HG02870 (cell line): ENCODE results near the gene PPP1R15A.
"Not testable (repeated sequence)": the region's sequence is repeated elsewhere in the genome, so short reads cannot be mapped to it uniquely, and the experiment has no call there.

Experiments
- ATAC-seq: cut with Tn5 transposase; IDR thresholded peaks from one replicate; pipeline ENCODE4 v1.9.1; 2021; ENCODE audit warnings: mild to moderate bottlenecking, moderate library complexity; ENCODE audit not compliant: unreplicated experiment

Gene PPP1R15A

GRCh38 chr19:48858984-48859710 lies 13.1 kb upstream of the PPP1R15A start:
- ATAC-seq: no peak

DNA sequence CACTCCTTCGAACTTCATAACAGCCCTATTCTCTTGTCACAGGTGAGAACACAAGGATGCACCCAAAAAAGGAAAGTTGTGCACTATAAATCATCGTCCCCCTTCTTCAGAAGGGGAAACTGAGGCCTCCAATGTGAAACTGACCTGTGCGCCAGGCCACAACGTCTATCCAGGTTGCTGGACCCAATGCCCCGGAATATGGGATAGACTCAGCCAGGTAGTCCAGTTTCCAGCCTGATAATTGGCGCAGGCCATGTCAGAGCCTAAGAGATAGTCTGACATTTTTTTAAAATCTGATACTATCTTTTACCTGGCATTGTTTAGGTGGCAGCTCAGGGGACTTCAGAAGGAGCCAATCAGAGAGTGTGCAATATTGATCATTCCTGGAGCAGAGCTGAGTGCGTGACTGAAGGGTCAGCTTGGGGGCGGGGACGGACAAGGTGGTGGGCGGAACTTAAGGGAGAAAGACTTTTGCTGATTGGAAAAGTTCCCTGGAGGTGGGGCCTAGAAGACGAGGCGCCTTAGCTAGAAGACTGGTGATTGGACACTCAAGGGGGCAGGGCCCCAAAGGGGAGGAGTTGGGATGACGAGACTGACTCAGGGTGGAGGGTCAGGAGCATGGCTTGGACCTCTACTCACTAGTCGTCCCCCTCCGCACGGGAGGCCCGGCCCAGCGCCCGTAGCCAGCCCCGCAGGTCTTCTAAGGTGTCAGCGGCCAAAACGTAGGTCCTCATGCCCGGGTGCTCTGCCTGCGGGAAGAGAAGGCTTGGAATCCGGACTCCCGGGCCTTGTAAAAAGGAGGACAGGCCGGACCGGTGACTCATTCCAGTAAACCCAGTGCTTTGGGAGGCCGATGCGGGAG lies 12.3 kb upstream of the PPP1R15A start:
- no peak for ATAC-seq

DNA sequence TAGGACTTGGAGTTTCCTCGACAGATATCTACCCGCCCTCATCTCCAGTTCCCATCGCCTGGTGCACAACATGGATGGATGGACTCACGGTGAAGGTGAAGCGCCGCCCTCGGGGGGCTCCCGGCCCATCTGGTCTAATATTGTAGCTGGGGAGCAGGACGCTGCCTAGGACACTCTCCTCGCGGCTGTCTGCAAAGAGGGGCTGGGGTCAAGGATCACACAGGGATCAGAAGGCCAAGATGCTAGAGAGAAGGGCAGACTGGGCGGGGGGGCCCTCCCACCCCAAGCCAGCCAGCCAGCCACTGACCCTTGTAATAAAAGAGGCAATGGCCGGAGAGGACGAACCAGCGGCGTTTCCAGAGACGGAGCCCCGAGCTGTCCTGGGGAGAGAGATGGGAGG lies 10.9 kb upstream of the PPP1R15A start:
- ATAC-seq: no peak

GRCh38 chr19:48862827-48863226 lies 9.4 kb upstream of the PPP1R15A start:
- no peak for ATAC-seq

DNA sequence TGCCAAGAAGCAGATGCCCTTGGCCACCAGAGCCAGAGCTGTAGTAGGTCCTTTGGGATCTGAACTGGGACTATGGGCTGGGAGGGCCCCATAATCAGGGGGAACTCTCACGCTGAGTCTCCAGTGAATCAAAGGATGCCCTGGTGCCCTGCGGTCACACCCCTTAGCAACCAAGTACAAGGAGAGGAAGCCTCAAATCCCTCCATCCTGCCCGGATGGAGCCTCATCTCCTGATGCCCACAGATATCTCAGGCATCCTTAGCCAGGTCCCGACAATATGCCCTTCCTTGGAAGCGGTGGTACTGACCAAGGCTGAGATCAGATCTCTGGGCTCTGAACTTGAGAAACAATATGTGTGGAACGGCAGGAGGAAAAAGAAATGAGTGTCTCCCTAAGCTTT lies 5.5 kb upstream of the PPP1R15A start:
- ATAC-seq: no peak

- no peak for ATAC-seq
Measured at GRCh38 chr19:48867123-48867745, 5.0 kb upstream of the PPP1R15A start.

DNA sequence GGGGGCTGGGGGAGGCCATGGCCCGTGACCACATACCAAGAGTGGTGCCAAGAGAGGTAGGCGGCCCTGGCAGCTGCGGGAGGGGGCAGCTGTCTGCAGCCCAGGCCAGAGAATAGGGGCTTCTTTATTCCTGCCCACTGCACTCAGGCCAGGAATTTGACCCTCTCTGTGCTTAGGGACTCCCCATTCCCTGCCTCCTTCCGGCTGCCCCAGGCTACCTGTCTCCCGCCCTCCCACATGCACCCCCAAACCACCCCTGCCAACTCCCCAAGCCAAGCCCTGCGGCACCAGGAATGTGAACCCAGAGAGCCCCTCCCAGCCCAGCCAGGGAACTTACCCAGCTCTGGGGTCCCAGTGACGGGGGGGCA lies 4.5 kb upstream of the PPP1R15A start:
- no peak for ATAC-seq

DNA sequence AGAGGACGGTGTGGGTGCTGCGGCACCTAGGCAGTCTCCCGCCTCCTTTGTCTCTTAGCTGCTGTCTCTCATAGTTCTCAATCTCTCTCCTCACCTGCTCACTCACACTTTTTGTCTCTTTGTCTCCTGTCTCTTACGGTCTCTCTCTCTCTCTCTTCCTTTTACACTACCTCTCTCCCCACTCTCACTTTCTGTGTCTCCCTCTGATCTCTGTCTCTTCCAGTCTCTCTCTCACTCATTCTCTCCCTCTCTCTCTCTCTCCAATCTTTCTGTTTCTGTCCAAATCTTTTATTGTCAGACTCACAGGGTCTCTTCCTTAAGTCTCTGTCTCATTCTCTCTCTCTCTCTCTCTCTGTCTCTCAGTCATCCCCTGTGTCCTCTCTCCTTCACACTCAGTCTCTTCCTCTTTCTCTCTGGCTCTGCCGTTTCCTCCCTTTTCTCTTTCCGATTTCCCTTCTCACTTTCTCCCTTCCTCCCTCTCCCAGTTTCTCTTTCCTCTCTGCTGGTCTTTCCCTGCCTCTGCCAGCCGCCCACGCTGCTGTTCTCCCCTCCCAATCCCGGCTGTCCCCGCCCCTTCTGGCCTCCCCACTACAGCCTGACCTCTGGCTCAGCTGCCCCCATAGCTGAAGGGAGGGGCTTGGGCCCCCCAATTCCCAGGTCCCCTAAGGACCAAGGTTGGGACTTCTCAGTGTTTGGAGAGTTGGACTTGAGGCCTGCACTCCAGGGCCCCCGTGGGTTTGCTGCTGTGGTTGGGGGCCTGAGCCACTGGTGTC lies 3.9 kb upstream of the PPP1R15A start, which contains the start of gene PLEKHA4:
Gene PLEKHA4, minus strand, starts transcription at position 504 of the 773 bp plus-strand sequence. CDS start 997 bp downstream, outside the sequence.
- ATAC-seq: no peak

GRCh38 chr19:48870048-48870447 lies 2.2 kb upstream of the PPP1R15A start:
- ATAC-seq: no peak

- not testable (repeated sequence) for ATAC-seq
Measured at GRCh38 chr19:48871471-48872181, 595 bp upstream of the PPP1R15A start.

DNA sequence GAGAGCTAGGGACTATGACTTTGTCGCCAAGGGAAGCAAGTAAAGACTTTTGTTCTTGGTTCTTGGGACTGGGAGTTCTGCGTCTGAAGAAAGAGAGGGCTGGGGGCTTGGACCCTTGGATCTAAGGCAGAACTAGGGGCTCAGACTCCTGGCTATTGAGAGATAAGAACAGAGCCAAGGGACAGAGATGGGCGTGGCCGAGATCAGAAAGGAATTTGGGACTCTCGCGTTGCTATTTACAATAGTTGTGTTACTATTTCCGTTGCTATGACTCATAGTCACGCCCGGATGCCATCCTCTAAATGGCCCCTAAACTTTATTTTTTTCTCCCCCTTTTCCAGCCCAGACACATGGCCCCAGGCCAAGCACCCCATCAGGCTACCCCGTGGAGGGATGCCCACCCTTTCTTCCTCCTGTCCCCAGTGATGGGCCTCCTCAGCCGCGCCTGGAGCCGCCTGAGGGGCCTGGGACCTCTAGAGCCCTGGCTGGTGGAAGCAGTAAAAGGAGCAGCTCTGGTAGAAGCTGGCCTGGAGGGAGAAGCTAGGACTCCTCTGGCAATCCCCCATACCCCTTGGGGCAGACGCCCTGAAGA lies 759 bp downstream of the PPP1R15A start:
- ATAC-seq: no peak

DNA sequence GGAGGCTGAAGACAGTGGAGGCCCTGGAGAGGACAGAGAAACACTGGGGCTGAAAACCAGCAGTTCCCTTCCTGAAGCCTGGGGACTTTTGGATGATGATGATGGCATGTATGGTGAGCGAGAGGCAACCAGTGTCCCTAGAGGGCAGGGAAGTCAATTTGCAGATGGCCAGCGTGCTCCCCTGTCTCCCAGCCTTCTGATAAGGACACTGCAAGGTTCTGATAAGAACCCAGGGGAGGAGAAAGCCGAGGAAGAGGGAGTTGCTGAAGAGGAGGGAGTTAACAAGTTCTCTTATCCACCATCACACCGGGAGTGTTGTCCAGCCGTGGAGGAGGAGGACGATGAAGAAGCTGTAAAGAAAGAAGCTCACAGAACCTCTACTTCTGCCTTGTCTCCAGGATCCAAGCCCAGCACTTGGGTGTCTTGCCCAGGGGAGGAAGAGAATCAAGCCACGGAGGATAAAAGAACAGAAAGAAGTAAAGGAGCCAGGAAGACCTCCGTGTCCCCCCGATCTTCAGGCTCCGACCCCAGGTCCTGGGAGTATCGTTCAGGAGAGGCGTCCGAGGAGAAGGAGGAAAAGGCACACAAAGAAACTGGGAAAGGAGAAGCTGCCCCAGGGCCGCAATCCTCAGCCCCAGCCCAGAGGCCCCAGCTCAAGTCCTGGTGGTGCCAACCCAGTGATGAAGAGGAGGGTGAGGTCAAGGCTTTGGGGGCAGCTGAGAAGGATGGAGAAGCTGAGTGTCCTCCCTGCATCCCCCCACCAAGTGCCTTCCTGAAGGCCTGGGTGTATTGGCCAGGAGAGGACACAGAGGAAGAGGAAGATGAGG lies 1.5 kb downstream of the PPP1R15A start:
- ATAC-seq: no peak

- ATAC-seq: no peak
Measured at GRCh38 chr19:48874303-48875135, 2.3 kb downstream of the PPP1R15A start.

DNA sequence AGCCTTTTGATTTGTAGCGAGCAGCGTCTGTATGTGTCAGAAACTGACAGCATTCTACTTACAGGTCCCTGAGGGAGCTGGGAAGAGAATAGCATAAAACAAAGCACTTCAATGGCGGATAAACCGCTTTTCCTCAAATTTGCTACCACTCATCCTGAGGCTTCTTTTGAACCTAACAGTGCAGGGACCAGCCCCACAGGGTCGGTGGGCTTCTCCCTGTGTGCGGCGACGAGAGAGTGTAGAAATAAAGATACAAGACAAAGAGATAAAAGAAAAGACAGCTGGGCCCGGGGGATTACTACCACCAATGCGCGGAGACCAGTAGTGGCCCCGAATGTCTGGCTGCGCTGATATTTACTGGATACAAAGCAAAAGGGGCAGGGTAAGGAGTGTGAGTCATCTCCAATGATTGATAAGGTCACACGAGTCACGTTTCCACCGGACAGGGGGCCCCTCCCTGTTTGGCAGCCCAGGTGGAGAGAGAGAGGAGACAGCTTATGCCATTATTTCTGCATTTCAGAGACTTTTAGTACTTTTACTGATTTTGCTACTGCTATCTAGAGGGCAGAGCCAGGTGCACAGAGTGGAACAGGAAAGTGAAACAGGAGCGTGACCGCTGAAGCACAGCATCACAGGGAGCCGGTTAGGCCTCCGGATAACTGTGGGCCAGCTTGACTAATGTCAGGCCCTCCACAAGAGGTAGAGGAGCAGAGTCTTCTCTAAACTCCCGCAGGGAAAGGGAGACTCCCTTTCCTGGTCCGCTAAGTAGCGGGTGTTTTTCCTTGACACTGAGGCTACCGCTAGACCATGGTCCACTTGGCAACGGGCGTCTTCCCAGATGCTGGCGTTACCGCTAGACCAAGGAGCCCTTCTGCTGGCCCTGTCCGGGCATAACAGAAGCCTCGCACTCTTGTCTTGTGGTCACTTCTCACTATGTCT lies 4.1 kb downstream of the PPP1R15A start:
- ATAC-seq: not testable (repeated sequence)

DNA sequence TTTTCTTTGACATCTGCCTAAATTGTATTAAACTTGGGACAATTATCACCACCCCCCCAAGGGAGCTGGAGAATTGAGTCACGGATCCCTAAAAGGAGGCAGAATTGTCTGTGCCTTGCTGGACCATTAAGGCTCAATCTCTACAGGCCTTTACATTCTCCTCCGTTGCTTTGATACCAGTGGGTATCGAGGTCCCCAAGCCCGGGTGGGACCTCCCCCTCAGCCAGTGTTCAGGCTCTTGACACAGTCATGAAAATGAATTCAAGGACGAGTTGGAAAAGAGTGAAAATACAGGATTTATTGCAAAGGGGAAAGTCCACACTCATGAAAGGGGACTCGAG lies 5.6 kb downstream of the PPP1R15A start:
- no peak for ATAC-seq

- no peak for ATAC-seq
Measured at GRCh38 chr19:48878196-48879024, 6.2 kb downstream of the PPP1R15A start.
